HUES64 (cell line): Measurements from ENCODE around the gene PBX3.

ENCODE experiments used
- H3K27ac ChIP-seq: 2 replicates; pipeline ENCODE4 v1.7.0; 2013; ENCODE audit warnings: low read depth, low read length, inconsistent platforms
- H3K27me3 ChIP-seq: 2 replicates; pipeline ENCODE4 v1.6.1; 2013; ENCODE audit warnings: mild to moderate bottlenecking, low read length; ENCODE audit not compliant: insufficient read depth
- H3K36me3 ChIP-seq: 2 replicates; pipeline ENCODE4 v1.6.1; 2013; ENCODE audit warnings: mild to moderate bottlenecking, low read length; ENCODE audit not compliant: insufficient read depth
- H3K4me1 ChIP-seq: 2 replicates; pipeline ENCODE4 v1.6.1; 2013; ENCODE audit warnings: mild to moderate bottlenecking, low read length, moderate library complexity; ENCODE audit not compliant: insufficient read depth
- H3K4me3 ChIP-seq: 2 replicates; pipeline ENCODE4 v1.5.1; 2013; ENCODE audit warnings: mild to moderate bottlenecking, low read length, moderate library complexity
- H3K9ac ChIP-seq: 2 replicates; pipeline ENCODE4 v1.6.1; 2013; ENCODE audit warnings: mild to moderate bottlenecking, low read depth, low read length
- H3K9me3 ChIP-seq: 2 replicates; pipeline ENCODE4 v1.6.1; 2013; ENCODE audit warnings: low read depth, low read length; ENCODE audit not compliant: insufficient read depth
- WGBS: fragments of 150-250, 120-280 bp; methylation state at CpG from one replicate; pipeline ENCODE4 v1.1.7; 2013; ENCODE audit warnings: missing lambda C conversion rate; 5-methylcytosine and 5-hydroxymethylcytosine counted together

The PBX3 gene

DNA sequence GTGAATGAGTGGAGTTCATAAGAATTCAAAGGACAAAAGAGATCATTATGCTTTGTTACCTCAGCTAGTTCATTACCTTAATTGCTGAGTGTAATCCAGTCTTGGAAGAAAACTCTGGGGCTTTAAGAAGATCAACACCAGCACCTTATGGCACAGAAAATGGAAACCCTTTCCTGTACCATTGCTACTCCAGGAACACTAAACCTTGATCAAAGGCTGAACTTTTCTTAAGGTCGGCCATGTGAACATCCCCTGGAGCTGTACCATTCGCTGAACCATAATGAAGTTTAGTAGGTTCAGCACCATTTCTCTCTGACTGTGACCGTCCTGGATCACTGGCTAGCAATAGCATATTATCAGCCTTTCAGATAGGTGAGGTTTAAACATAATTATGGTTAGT lies 97.4 kb downstream of the PBX3 start:
- no peak overlapping the region for H3K9ac ChIP-seq
- H3K9me3 ChIP-seq, result peaks cover 5% of the 10 kb centered on the region; the same call in 1 of the 2 replicates
- 67% methylated on average over 3 of the region's 3 CpGs for WGBS
- H3K4me3 ChIP-seq, result no peak overlapping the region
- no peaks in the 10 kb centered on the region for H3K36me3 ChIP-seq
- peaks cover 46% of the 10 kb centered on the region for H3K4me1 ChIP-seq
- no peaks in the 10 kb centered on the region for H3K27me3 ChIP-seq
- H3K27ac ChIP-seq, result peak overlapping the region; percentile 16; the same call in 1 of the 2 replicates

DNA sequence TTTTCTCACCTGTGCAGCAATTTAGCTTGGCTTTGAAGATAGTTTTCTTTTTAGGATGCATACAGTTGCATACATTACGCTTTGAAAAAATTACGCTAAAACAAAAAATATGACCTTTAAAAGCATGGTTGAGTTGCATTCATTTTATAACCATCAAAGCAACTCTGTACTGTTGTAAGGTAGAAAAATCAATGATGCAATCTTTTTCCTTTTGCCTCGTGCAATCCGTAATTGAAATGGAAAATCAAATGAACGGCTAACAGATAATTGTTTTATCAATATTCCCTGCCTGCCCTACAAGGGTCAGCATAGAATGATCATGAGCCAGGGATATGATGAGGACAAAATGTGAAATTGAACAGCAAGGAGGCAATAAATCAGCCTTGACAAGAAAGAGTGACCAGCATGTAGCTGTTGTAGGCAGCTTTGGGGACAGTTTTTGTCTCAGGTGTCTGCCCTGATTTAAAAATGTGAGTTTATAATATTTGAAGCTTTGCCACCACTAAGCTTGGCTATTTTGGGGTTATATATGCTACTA lies 98.2 kb downstream of the PBX3 start:
- WGBS, result 83% methylated on average over 5 of the region's 5 CpGs
- H3K36me3 ChIP-seq, result no peaks in the 10 kb centered on the region
- H3K9ac ChIP-seq, result no peak overlapping the region
- no peak overlapping the region for H3K27ac ChIP-seq
- H3K4me1 ChIP-seq, result peaks cover 49% of the 10 kb centered on the region
- no peaks in the 10 kb centered on the region for H3K27me3 ChIP-seq
- peaks cover 5% of the 10 kb centered on the region; the same call in 1 of the 2 replicates for H3K9me3 ChIP-seq
- H3K4me3 ChIP-seq, result no peak overlapping the region

DNA sequence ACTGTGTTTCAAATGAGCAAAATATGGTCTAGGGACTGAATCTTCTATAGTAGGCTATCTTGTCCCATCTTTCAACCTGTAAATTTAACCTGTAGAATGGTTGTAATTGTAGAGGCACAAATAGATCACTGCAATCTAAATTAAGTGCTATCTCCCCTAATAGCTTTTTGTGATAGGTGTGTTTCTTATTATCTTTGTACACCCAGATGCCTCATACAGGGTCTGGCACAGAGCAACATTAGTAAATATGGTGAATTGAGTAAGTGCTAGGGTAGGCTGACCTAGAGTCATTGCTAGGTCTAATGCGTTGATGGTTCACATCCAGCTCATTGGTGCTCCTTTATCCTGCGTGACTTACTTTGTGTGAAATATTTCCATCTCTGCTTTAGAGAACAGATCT lies 100.6 kb downstream of the PBX3 start:
- H3K4me1 ChIP-seq, result peaks cover 35% of the 10 kb centered on the region
- no peaks in the 10 kb centered on the region for H3K36me3 ChIP-seq
- H3K27me3 ChIP-seq, result no peaks in the 10 kb centered on the region
- no peak overlapping the region for H3K27ac ChIP-seq
- H3K4me3 ChIP-seq, result no peak overlapping the region
- 99% methylated on average over 2 of the region's 2 CpGs for WGBS
- no peak overlapping the region for H3K9ac ChIP-seq
- H3K9me3 ChIP-seq, result peaks cover 5% of the 10 kb centered on the region; the same call in 1 of the 2 replicates

DNA sequence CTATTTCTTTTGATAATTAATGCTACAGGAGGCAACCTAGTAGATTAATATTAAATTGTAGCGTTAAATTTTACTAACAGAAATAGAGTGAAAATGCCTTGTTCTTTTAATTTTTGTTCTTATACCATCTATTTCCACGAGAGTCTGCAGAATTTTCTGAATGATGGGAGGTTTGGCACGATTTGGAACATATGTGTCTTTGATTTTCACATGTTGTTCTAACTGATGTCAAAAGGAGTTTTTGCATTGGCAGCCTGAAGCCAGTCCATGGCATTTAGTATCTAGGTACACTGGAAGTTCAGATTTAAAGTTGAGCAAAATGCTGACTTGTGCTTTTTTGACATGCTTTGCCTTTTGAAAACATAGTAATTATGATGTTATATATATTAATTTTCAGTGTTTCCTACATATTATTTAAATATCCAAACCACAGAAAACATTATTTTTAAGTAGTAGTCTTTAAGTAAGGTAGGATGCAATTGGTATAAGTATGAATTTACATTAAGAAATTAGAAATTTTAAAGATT lies 103.0 kb downstream of the PBX3 start:
- H3K9ac ChIP-seq, result no peak overlapping the region
- H3K27me3 ChIP-seq, result no peaks in the 10 kb centered on the region

DNA sequence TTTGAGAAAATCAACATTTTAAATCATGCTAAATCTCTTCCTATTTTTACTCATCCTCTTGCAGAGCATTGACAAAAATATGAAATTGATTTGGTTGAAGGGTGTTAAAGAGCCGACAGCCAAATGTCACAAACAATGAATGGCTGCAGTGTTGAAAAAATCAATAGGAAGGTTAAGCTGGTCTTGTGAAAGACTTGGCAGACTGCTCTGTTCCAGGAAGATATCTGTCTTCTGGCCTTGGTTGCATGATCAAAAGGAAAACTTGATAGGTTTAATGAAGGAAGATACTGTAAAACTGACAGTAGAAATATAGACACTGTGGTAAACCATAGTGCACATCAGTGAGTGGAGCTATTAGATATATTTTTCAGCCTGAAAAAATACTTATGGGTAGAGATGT lies 103.6 kb downstream of the PBX3 start:
- Histone ChIP-seq H3K27me3 (no peaks in the 10 kb centered on the region), H3K9ac (no peak overlapping the region), H3K4me1 (peaks cover 8% of the 10 kb centered on the region), H3K4me3 (no peak overlapping the region), H3K9me3 (peaks cover 5% of the 10 kb centered on the region; the same call in 1 of the 2 replicates), H3K27ac (no peak overlapping the region), H3K36me3 (no peaks in the 10 kb centered on the region)
- WGBS, result 78% methylated on average over 1 of the region's 1 CpG

More for the DNA sequence above, 103.0 kb downstream of the PBX3 start:
- H3K36me3 ChIP-seq, result no peaks in the 10 kb centered on the region
- H3K9me3 ChIP-seq, result peaks cover 5% of the 10 kb centered on the region; the same call in 1 of the 2 replicates
- no peak overlapping the region for H3K4me3 ChIP-seq
- H3K27ac ChIP-seq, result no peak overlapping the region
- WGBS, result 89% methylated on average over 2 of the region's 3 CpGs
- peaks cover 11% of the 10 kb centered on the region for H3K4me1 ChIP-seq

DNA sequence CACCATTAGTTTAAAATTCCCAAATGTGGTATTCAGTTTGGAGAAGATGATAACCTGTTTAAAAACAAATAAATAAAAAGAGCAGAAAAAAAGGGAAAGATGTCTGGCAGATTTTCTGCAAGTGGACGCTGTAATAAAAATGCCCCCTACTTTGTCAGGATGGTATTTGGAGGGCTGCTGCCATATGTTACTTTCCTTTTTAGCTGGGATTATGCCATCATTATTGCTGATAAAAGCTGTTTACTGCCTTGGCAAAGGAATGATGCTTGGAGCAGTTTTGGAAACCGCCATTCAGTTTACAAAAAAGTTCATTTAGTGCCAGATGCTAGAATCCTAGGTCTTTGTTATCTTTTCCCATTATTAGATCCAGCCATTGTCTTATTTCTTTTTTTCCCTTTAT lies 104.8 kb downstream of the PBX3 start:
- WGBS, result 96% methylated on average over 2 of the region's 2 CpGs
- Histone ChIP-seq H3K9ac (no peak overlapping the region), H3K4me1 (peaks cover 8% of the 10 kb centered on the region)

DNA sequence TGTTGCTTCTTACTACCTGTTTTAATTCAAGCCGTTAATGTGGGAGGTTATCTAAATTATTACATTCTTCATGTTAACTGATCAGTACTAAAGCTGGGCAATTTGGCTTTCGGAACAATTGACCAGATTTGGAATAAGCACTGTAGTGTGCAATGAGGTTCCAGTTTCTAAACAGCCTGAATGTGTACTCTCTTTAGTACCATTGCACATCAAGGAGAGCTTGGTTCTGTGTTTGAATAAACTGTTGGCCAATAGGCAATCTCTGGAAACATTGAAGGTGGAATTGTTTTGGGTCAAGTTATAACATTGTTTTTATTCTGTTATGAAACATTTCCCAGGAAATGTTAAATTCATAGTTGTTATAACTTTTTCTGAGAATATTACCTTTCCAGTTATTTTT lies 105.2 kb downstream of the PBX3 start:
- no peak overlapping the region for H3K4me3 ChIP-seq
- 84% methylated on average over 1 of the region's 2 CpGs for WGBS
- no peaks in the 10 kb centered on the region for H3K27me3 ChIP-seq
- no peaks in the 10 kb centered on the region for H3K36me3 ChIP-seq
- H3K4me1 ChIP-seq, result peaks cover 8% of the 10 kb centered on the region
- no peak overlapping the region for H3K27ac ChIP-seq
- H3K9me3 ChIP-seq, result no peaks in the 10 kb centered on the region
- H3K9ac ChIP-seq, result no peak overlapping the region

More for the DNA sequence above, 104.8 kb downstream of the PBX3 start:
- Histone ChIP-seq H3K36me3 (no peaks in the 10 kb centered on the region), H3K4me3 (no peak overlapping the region), H3K27ac (no peak overlapping the region), H3K9me3 (no peaks in the 10 kb centered on the region), H3K27me3 (no peaks in the 10 kb centered on the region)

DNA sequence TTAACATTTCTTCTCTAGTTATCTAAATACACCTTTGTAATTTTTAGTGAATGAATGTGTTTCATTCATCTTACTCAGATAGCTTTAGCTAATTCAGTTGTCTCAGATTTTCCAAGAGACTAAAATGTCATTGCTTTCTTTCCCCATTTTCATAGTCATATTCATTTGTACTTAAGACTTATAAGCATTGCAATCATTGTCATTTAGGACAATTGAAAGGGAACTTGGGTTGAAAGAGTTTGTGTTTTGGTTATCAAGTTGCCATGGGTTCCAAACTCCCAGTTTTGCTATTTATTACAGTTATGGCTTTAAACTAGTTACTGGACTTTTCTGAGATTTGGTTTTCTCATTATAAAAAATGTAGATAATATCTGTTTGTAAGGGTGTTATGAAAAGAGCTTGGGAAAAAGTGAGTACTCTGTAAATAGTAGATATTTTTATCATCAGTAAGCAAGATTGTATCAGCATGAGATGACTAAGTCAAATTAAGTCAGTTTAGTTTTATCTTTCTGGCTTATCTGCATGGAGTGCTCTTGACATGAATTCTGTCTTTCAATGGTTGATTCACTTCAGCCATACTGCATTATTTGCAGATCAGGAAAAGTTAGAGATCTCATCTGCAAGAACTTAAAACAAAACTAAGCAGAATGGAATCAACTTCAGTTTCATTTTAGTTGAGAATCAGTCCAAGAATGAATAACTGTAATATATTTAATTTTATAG lies 107.5 kb downstream of the PBX3 start:
- Histone ChIP-seq H3K4me3 (no peak overlapping the region), H3K9ac (no peak overlapping the region), H3K27me3 (no peaks in the 10 kb centered on the region), H3K4me1 (peaks cover 8% of the 10 kb centered on the region), H3K36me3 (no peaks in the 10 kb centered on the region), H3K27ac (no peak overlapping the region), H3K9me3 (no peaks in the 10 kb centered on the region)

DNA sequence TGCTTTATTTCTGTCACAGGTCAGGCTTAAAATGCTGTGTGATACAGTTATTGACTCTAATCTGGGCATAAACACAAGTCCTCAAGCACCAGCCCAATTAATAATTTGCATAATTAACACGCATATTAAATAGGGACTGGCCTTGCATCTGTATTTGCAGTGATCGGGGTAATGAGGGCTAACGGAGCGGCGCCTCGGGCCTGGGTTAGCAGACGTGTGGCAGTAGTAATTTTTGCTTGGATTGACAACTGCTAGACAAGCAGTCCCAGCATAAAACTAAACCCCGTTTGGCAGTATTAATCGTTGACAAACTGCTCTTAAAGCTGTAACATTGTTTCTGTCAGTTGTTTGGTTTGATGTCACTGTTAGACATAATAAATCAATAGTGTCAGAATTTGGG lies 109.2 kb downstream of the PBX3 start:
- Histone ChIP-seq H3K4me1 (no peaks in the 10 kb centered on the region; the same call in 1 of the 2 replicates), H3K9ac (no peak overlapping the region), H3K9me3 (peaks cover 2% of the 10 kb centered on the region; the same call in 1 of the 2 replicates), H3K4me3 (no peak overlapping the region), H3K27me3 (no peaks in the 10 kb centered on the region), H3K36me3 (no peaks in the 10 kb centered on the region), H3K27ac (no peak overlapping the region)
- WGBS, result 94% methylated on average over 9 of the region's 9 CpGs

DNA sequence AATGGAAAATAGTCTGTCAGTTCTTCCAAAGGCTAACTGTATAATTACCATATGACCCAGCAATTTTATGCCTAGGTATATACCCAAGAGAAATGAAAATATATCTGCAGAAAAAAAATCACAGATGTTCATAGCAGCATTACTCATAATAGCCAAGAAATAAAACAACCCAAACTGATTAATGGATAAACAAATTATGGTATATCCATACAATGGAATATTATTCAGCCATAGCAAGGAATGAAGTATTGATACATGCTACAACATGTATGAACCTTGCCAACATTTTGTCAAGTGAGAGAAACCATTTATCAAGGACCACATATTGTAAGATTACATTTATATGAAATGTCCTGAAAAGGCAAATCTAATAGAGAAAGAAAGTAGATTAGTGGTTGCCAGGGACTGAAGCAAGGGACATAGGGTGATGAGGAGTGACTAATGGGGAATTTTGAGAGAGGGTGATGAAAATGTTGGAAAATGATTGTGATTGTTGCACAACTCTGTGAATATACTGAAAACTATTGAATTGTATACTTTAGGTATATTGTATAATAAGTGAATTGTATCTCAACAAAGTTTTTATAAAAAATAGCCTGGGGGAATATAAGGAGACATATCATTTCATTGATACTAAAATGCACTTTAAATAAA lies 114.4 kb downstream of the PBX3 start:
- Histone ChIP-seq H3K27ac (no peak overlapping the region), H3K4me3 (no peak overlapping the region), H3K36me3 (no peaks in the 10 kb centered on the region), H3K9me3 (peaks cover 4% of the 10 kb centered on the region; the same call in 1 of the 2 replicates), H3K9ac (no peak overlapping the region), H3K4me1 (no peaks in the 10 kb centered on the region), H3K27me3 (no peaks in the 10 kb centered on the region)

DNA sequence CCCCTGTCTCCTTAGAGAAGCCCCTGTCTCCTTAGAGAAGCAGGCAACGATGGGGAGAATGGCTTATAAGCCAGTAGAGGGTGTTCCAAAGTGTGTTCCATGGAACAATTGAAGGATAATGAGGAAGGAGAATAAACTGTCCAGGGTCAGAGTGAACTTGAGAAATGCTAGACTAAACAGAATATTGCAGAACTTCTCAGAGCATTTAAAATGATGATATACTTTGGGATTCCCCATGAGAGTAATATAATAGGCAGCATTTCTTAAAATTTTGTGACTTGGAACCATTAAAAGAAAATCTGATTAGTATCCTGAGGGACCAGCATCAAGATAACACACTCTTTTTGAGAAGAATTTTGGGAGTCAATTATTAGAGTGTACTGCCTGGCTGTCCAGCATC lies 116.8 kb downstream of the PBX3 start:
- 85% methylated on average over 1 of the region's 1 CpG for WGBS
- no peak overlapping the region for H3K4me3 ChIP-seq
- H3K9ac ChIP-seq, result no peak overlapping the region
- H3K27me3 ChIP-seq, result no peaks in the 10 kb centered on the region
- H3K9me3 ChIP-seq, result peaks cover 4% of the 10 kb centered on the region; the same call in 1 of the 2 replicates
- H3K4me1 ChIP-seq, result no peaks in the 10 kb centered on the region
- no peak overlapping the region for H3K27ac ChIP-seq
- no peaks in the 10 kb centered on the region for H3K36me3 ChIP-seq
